ENCODE data around the gene RPS14. TPM values are rescaled to one million over a fixed set of nuclear protein-coding genes. Genes with fewer than 3 reads are reported as not detected.

The RPS14 gene
- total and polyA plus RNA-seq, 5 donors from 2014 or later, result 3,121 to 8,871 (median 6,266) TPM

DNA sequence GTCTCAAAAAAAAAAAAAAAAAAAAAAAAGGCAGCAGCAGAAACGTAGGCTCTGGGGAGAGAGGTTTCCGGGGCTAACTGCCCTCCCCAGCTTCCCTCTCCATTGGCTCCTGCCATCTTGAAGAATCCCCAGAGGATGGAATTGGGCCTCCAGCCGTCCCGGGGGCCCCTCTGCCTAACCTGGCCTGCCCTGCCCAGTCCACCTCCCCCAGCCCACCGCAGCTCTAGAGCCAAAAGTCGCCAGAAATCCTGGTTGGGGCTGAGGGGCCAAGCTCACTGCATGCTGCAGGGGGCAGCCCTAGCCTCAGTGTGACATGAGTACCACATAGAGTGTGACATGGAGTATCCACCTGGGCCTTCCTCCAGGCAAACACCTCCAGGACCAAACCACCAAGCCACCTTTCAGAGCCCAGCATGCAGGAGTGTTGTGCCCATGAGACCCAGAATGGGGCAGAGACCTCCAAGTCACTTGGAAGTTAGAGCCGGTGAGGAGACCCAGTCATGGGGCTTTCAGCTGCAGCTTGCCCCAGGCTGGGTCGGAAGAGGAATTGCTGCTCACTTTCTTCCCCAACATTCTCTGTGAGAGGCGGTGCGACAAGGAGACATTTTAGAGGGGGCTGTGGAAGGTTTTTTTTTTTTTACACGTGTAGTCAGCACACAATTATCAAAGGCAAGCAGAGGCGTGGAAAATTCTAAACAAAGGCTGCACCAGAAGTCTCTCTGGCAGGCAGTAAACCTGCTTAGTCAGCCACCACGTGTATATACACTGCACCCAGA lies 54.4 kb downstream of the RPS14 start:
- H3K27me3 ChIP-seq (ENCODE audit: control insufficient read depth, insufficient read depth, low read length), result no peaks in the 10 kb centered on the region

DNA sequence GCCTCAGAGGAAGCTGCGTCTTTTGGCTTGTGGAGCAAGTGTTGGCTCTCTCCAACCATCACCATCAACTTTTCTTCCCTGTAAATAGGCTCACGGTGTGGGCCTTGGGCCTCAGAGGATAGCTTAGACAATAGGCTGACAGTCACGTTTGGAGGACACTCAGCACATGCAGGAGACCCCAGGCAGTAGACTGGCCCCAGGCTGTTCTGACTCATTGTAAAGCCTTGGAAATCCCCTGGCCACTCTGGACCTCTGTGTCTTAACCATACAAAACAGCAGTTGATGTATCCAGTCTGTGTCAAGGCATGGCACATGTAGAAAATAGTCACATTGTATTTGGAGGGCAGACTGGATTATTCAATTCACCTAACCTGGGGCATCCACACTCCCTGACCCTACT lies 55.4 kb downstream of the RPS14 start:
- no peaks in the 10 kb centered on the region for H3K4me1 Mint-ChIP-seq
- no peak for DNase-seq
- Histone ChIP-seq H3K27ac (ENCODE audit: insufficient read depth, low read length, poor library complexity, severe bottlenecking) (no peak overlapping the region), H3K4me3 (ENCODE audit: low read depth, low read length) (no peak overlapping the region), H3K36me3 (ENCODE audit: control insufficient read depth, insufficient read depth, low read length) (peaks cover 90% of the 10 kb centered on the region), H3K27me3 (ENCODE audit: control insufficient read depth, insufficient read depth, low read length) (no peaks in the 10 kb centered on the region), H3K9me3 (ENCODE audit: control insufficient read depth in 2 of 2, low read length in 2 of 2) (no peaks in the 10 kb centered on the region), H3K4me1 (ENCODE audit: control insufficient read depth, insufficient read depth, low read length, poor library complexity, severe bottlenecking) (no peaks in the 10 kb centered on the region)
- H3K36me3 Mint-ChIP-seq, result peaks cover 37% of the 10 kb centered on the region
- no peaks in the 10 kb centered on the region for H3K9me3 Mint-ChIP-seq
- ATAC-seq (ENCODE audit: low read depth in 2 of 2), result no peak
- H3K27ac Mint-ChIP-seq, result no peak overlapping the region
- H3K4me3 Mint-ChIP-seq, result no peak overlapping the region
- no peaks in the 10 kb centered on the region for H3K27me3 Mint-ChIP-seq

More for the DNA sequence above, 54.4 kb downstream of the RPS14 start:
- peaks cover 38% of the 10 kb centered on the region for H3K36me3 Mint-ChIP-seq
- no peaks in the 10 kb centered on the region for H3K9me3 Mint-ChIP-seq
- H3K4me3 Mint-ChIP-seq, result no peak overlapping the region
- Histone ChIP-seq H3K36me3 (ENCODE audit: control insufficient read depth, insufficient read depth, low read length) (peaks cover 90% of the 10 kb centered on the region), H3K27ac (ENCODE audit: insufficient read depth, low read length, poor library complexity, severe bottlenecking) (no peak overlapping the region), H3K4me3 (ENCODE audit: low read depth, low read length) (no peak overlapping the region), H3K9me3 (ENCODE audit: control insufficient read depth in 2 of 2, low read length in 2 of 2) (no peaks in the 10 kb centered on the region), H3K4me1 (ENCODE audit: control insufficient read depth, insufficient read depth, low read length, poor library complexity, severe bottlenecking) (no peaks in the 10 kb centered on the region)
- ATAC-seq (ENCODE audit: low read depth in 2 of 2), result no peak
- H3K4me1 Mint-ChIP-seq, result no peaks in the 10 kb centered on the region
- DNase-seq, result no peak
- no peaks in the 10 kb centered on the region for H3K27me3 Mint-ChIP-seq
- H3K27ac Mint-ChIP-seq, result peak overlapping the region in 1 of 3 donors; percentile 89

DNA sequence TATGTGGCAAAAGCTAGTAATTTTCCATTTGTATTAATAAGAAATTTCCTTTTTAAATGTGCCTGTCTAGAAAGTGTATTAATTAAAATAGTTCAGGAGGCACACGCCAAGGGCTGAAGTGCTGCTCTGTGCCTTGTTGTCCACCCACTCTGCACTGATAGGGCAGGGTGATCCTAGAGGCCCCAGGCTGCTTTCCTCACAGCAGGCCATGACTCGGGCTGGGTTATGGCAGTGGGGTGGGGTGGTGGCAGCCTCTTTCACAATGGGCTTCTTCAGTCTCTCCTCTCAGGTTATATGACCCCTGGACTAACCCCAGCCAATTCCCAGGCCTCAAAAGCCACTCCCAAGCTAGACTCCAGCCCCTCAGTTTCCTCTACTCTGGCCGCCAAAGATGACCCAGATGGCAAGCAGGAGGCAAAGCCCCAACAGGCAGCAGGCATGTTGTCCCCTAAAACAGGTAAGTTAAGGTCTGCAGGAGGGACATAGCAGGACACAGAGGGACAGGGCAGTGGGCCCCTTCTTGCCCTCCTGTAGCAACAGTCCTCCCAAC lies 56.4 kb downstream of the RPS14 start:
- Histone ChIP-seq H3K36me3 (ENCODE audit: control insufficient read depth, insufficient read depth, low read length) (peaks cover 90% of the 10 kb centered on the region), H3K4me3 (ENCODE audit: low read depth, low read length) (no peak overlapping the region), H3K9me3 (ENCODE audit: control insufficient read depth in 2 of 2, low read length in 2 of 2) (no peaks in the 10 kb centered on the region), H3K27me3 (ENCODE audit: control insufficient read depth, insufficient read depth, low read length) (no peaks in the 10 kb centered on the region), H3K27ac (ENCODE audit: insufficient read depth, low read length, poor library complexity, severe bottlenecking) (no peak overlapping the region), H3K4me1 (ENCODE audit: control insufficient read depth, insufficient read depth, low read length, poor library complexity, severe bottlenecking) (no peaks in the 10 kb centered on the region)
- no peak for DNase-seq
- Mint-ChIP-seq H3K27me3 (no peaks in the 10 kb centered on the region), H3K27ac (peak overlapping the region in 2 of 3 donors; percentile 59 to 62), H3K9me3 (no peaks in the 10 kb centered on the region), H3K36me3 (peaks cover 30% of the 10 kb centered on the region), H3K4me3 (no peak overlapping the region), H3K4me1 (no peaks in the 10 kb centered on the region)
- ATAC-seq (ENCODE audit: low read depth in 2 of 2), result no peak

DNA sequence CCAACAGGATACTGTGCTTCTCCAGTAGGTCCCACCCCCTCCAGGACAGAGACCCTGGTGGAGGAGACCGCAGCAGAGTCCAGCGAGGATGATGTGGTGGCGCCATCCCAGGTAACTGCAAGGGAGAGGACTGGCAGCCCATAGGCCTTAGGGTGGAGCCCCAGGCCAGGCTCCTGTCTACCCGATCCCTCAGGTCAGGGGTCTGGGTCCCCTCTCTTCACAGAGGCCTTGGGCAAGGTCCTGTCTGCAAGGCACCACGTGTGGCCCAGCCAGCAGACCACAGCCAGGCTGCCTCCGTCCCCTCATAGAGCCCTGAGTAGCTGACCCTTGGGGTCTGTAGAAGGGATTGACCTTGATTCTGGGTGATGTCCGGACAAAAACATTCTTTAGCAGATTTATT lies 56.9 kb downstream of the RPS14 start:
- Histone ChIP-seq H3K4me1 (ENCODE audit: control insufficient read depth, insufficient read depth, low read length, poor library complexity, severe bottlenecking) (no peaks in the 10 kb centered on the region), H3K27me3 (ENCODE audit: control insufficient read depth, insufficient read depth, low read length) (no peaks in the 10 kb centered on the region), H3K9me3 (ENCODE audit: control insufficient read depth in 2 of 2, low read length in 2 of 2) (no peaks in the 10 kb centered on the region), H3K27ac (ENCODE audit: insufficient read depth, low read length, poor library complexity, severe bottlenecking) (no peak overlapping the region), H3K36me3 (ENCODE audit: control insufficient read depth, insufficient read depth, low read length) (peaks cover 92% of the 10 kb centered on the region), H3K4me3 (ENCODE audit: low read depth, low read length) (no peak overlapping the region)
- Mint-ChIP-seq H3K4me1 (no peaks in the 10 kb centered on the region), H3K9me3 (no peaks in the 10 kb centered on the region), H3K36me3 (peaks cover 28% of the 10 kb centered on the region), H3K27me3 (no peaks in the 10 kb centered on the region), H3K4me3 (no peak overlapping the region), H3K27ac (no peak overlapping the region)
- ATAC-seq (ENCODE audit: low read depth in 2 of 2), result no peak
- DNase-seq, result no peak

Other genes with a start within 250 kb of the RPS14 start
- gene CAMK2A, start 160.0 kb downstream of the RPS14 start, total RNA-seq, result not detected
- not detected for gene CAMK2A, start 160.0 kb downstream of the RPS14 start, polyA plus RNA-seq
- gene ARSI, start 146.8 kb downstream of the RPS14 start, total RNA-seq, result not detected
- not detected for gene ARSI, start 146.8 kb downstream of the RPS14 start, polyA plus RNA-seq
- gene TCOF1, start 92.0 kb downstream of the RPS14 start, total RNA-seq, result 58.3 TPM
- gene TCOF1, start 92.0 kb downstream of the RPS14 start, polyA plus RNA-seq, result 1 to 10 TPM; 2.7 to 5.6 (median 3.4) TPM
- gene CD74, start 36.8 kb downstream of the RPS14 start, total RNA-seq, result 1,110 TPM
- 1,000 to 10,000 TPM in 1 of 4 donors, 100 to 1,000 TPM in 3; 664 to 1,266 (median 896) TPM for gene CD74, start 36.8 kb downstream of the RPS14 start, polyA plus RNA-seq
- gene NDST1, start 58.4 kb upstream of the RPS14 start, total RNA-seq, result 2.4 TPM
- not detected for gene NDST1, start 58.4 kb upstream of the RPS14 start, polyA plus RNA-seq
- gene SYNPO, start 190.9 kb upstream of the RPS14 start, total RNA-seq, result 0.07 TPM
- not detected for gene SYNPO, start 190.9 kb upstream of the RPS14 start, polyA plus RNA-seq
- gene MYOZ3, start 211.5 kb upstream of the RPS14 start, total RNA-seq, result not detected
- under 1 TPM in 2 of 4 donors, not detected in 2; 0.08 to 0.10 TPM for gene MYOZ3, start 211.5 kb upstream of the RPS14 start, polyA plus RNA-seq

Data from CD4-positive, CD25-positive, alpha-beta regulatory T cell (primary cell).